Neuronal stem cell (in vitro differentiated cells): ENCODE measurements around the gene MYH9.
A peak's percentile ranks its signal among the peaks of the same experiment; 100 is the strongest.
"Not testable (repeated sequence)": the region's sequence is repeated elsewhere in the genome, so short reads cannot be mapped to it uniquely, and the experiment has no call there.

Experiments
- DNase-seq: peaks from one replicate; pipeline ENCODE4 v3.0.0-alpha.2; 2013; ENCODE audit warnings: low spot score
- H2AFZ ChIP-seq: one replicate; pipeline ENCODE4 v1.6.1; 2013; ENCODE audit warnings: mild to moderate bottlenecking, low read length, inconsistent platforms
- H2AK5ac ChIP-seq: 2 replicates; pipeline ENCODE4 v1.6.1; 2013; ENCODE audit warnings: low read depth, mild to moderate bottlenecking, inconsistent platforms, low read length, moderate library complexity, mixed read lengths
- H2BK120ac ChIP-seq: 2 replicates; pipeline ENCODE4 v1.6.1; 2013; ENCODE audit warnings: low read depth, mild to moderate bottlenecking, inconsistent platforms, low read length, moderate library complexity, mixed read lengths
- H2BK12ac ChIP-seq: one replicate; pipeline ENCODE4 v1.6.1; 2013; ENCODE audit warnings: low read length, inconsistent platforms
- H2BK15ac ChIP-seq: 2 replicates; pipeline ENCODE4 v1.6.1; 2013; ENCODE audit warnings: mild to moderate bottlenecking, low read length, inconsistent platforms, mixed read lengths
- H2BK5ac ChIP-seq: one replicate; pipeline ENCODE4 v1.6.1; 2013; ENCODE audit warnings: inconsistent platforms, mild to moderate bottlenecking, low read length, moderate library complexity
- H3K14ac ChIP-seq: one replicate; pipeline ENCODE4 v1.6.1; 2013; ENCODE audit warnings: low read length, inconsistent platforms
- H3K18ac ChIP-seq: 2 replicates; pipeline ENCODE4 v1.6.1; 2013; ENCODE audit warnings: low read length, inconsistent platforms
- H3K23ac ChIP-seq: 2 replicates; pipeline ENCODE4 v1.6.1; 2013; ENCODE audit warnings: low read depth, mild to moderate bottlenecking, mixed read lengths, low read length, inconsistent platforms; ENCODE audit not compliant: poor library complexity
- H3K27ac ChIP-seq: replicated peaks from 3 replicates; pipeline ENCODE4 v1.5.1; 2013; ENCODE audit warnings: low read length, inconsistent platforms
- H3K27me3 ChIP-seq, 3 experiments: 2 replicates each; pipeline ENCODE4 v1.6.1; 2013; ENCODE audit warnings: low read length in 3 of 3, mild to moderate bottlenecking in 2 of 3, inconsistent platforms in 1 of 3, low read depth in 1 of 3, mixed read lengths in 1 of 3, moderate library complexity in 1 of 3; ENCODE audit not compliant: control insufficient read depth in 3 of 3, insufficient read depth in 3 of 3
- H3K36me3 ChIP-seq, 2 donors: replicated peaks in 1 of 2; 2 replicates each; pipeline ENCODE4 v1.6.1; 2013; ENCODE audit warnings: low read length in 2 of 2; ENCODE audit not compliant: control insufficient read depth in 2 of 2, insufficient read depth in 2 of 2
- H3K4ac ChIP-seq: 2 replicates; pipeline ENCODE4 v1.6.1; 2013; ENCODE audit warnings: inconsistent platforms, mild to moderate bottlenecking, low read length, moderate library complexity
- H3K4me1 ChIP-seq, 2 donors: 1 replicate in 1 of 2; 2 replicates in 1 of 2; pipeline ENCODE4 v1.6.1; 2013; ENCODE audit warnings: low read length in 2 of 2, low read depth in 1 of 2; ENCODE audit not compliant: control insufficient read depth in 2 of 2, insufficient read depth in 1 of 2
- H3K4me2 ChIP-seq: one replicate; pipeline ENCODE4 v1.6.1; 2013; ENCODE audit warnings: mild to moderate bottlenecking, low read length, inconsistent platforms; ENCODE audit not compliant: insufficient read depth, poor library complexity, severe bottlenecking
- H3K4me3 ChIP-seq, 2 donors: 2 replicates each; pipeline ENCODE4 v1.5.1; 2013; ENCODE audit warnings: low read length in 2 of 2, mild to moderate bottlenecking in 2 of 2, inconsistent platforms in 1 of 2, moderate library complexity in 1 of 2
- H3K79me1 ChIP-seq: one replicate; pipeline ENCODE4 v1.6.1; 2013; ENCODE audit warnings: low read depth, mild to moderate bottlenecking, inconsistent platforms, low read length, moderate library complexity
- H3K9ac ChIP-seq: one replicate; pipeline ENCODE4 v1.6.1; 2013; ENCODE audit warnings: mild to moderate bottlenecking, low read depth, low read length, inconsistent platforms; ENCODE audit not compliant: poor library complexity
- H3K9me3 ChIP-seq, 2 donors: replicated peaks in 1 of 2; 2 replicates each; pipeline versions ENCODE3 to v1.6.1; 2013; ENCODE audit warnings: low read length in 2 of 2, mild to moderate bottlenecking in 2 of 2, inconsistent platforms in 1 of 2, low read depth in 1 of 2, mixed read lengths in 1 of 2, moderate library complexity in 1 of 2; ENCODE audit not compliant: control insufficient read depth in 2 of 2, insufficient read depth in 1 of 2
- H4K8ac ChIP-seq: one replicate; pipeline ENCODE4 v1.6.1; 2013; ENCODE audit warnings: low read depth, mild to moderate bottlenecking, inconsistent platforms, low read length, moderate library complexity
- H4K91ac ChIP-seq: one replicate; pipeline ENCODE4 v1.6.1; 2013; ENCODE audit warnings: low read length, low read depth, mild to moderate bottlenecking, inconsistent platforms; ENCODE audit not compliant: poor library complexity
- WGBS, 2 donors: extraction: QIAGEN DNeasy Blood & Tissue Kit; methylation state at CpG; one replicate each; pipeline ENCODE4 v1.1.7; 2013; ENCODE audit warnings: missing lambda C conversion rate in 2 of 2, mixed read lengths in 1 of 2; ENCODE audit not compliant: insufficient read length in 2 of 2, insufficient replicate concordance in 1 of 2; ENCODE audit errors: extremely low coverage in 2 of 2; 5-methylcytosine and 5-hydroxymethylcytosine counted together

The MYH9 gene

DNA sequence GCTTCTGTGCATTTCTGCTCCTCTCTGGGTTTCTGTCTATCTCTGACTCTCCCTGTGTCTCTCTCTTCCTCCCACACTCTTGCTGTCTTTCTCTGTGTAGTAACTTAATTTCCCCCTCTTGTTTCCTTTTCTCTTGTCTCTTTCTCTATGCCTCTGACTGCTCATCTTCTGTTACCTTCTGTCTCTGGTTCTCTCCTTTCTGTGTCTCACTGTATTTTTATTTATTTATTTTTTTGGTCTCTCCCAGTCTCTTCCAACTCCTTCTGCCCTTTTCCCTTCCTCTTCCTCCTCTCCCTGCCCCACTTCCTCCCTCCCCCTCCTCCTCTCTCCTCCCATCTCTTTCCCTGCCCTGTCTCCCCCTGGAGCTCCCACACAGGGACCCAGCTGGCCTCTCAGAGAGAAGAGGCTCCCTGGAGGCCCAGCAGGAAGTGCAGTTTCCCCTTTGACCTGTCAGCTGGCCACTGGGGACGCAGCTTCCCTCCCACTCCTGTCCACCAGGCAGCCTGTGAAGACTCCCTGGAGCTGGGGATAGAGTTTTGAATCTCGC, 38.3 kb upstream of the MYH9 start:
- Histone ChIP-seq H2BK5ac (peak overlapping the region; percentile 94), H2BK120ac (no peak overlapping the region), H2BK15ac (peak overlapping the region; percentile 88), H2AFZ (peak overlapping the region; percentile 92), H3K9ac (no peak overlapping the region), H3K18ac (peak overlapping the region; percentile 94), H3K27ac (peak overlapping the region; percentile 82), H2AK5ac (no peak overlapping the region), H3K4ac (peak overlapping the region; percentile 85), H3K36me3 (no peaks in the 10 kb centered on the region), H3K4me1 (peaks cover 12 to 13% of the 10 kb centered on the region in 2 donors), H3K4me3 (no peak overlapping the region), H4K91ac (no peak overlapping the region), H3K23ac (no peak overlapping the region), H3K79me1 (no peaks in the 10 kb centered on the region), H3K27me3 (no peaks in the 10 kb centered on the region), H4K8ac (no peak overlapping the region), H3K14ac (no peak overlapping the region), H2BK12ac (no peak overlapping the region), H3K9me3 (no peaks in the 10 kb centered on the region), H3K4me2 (peak overlapping the region; percentile 24)
- no CpG with 5 or more reads among the region's 2 CpGs for WGBS, 2 donors
- DNase-seq: no peak

DNA sequence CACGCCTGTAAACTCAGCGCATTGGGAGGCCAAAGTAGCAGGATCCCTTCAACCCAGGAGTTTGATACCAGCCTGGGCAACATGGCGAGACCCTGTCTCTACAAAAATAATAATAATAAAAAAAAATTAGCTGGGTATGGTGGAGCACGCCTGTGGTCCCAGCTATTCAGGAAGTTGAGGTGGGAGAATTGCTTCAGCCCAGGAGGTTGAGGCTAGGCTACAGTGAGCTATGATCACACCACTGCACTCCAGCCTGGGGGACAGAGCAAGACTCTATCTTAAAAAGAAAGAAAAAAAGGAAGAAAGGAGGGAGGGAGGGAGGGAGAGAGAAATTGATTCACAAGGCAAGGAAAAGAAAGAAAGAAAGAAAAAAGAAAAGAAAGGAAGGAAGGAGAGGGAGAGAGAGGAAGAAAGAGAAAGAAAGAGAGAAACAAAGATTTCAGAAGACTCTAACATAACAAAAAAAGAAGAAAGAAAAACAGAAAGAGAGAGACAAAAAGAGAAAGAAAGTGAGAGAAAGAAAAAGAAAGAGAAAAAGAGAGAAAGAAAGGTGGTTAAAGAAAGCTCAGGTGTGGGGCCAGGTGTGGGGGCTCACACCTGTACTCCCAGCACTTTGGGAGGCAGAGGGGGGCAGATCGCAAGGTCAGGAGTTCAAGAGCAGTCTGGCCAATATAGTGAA, 37.3 kb upstream of the MYH9 start:
- Histone ChIP-seq H3K4ac (no peak overlapping the region), H4K8ac (no peak overlapping the region), H3K14ac (no peak overlapping the region), H3K9ac (no peak overlapping the region), H2AK5ac (no peak overlapping the region), H2AFZ (no peak overlapping the region), H3K18ac (no peak overlapping the region), H3K27me3 (no peaks in the 10 kb centered on the region), H3K23ac (no peak overlapping the region), H3K36me3 (no peaks in the 10 kb centered on the region), H2BK12ac (no peak overlapping the region), H2BK120ac (no peak overlapping the region), H3K4me1 (peaks cover 10% of the 10 kb centered on the region in 2 donors), H3K9me3 (no peaks in the 10 kb centered on the region), H4K91ac (no peak overlapping the region), H2BK5ac (no peak overlapping the region), H3K4me3 (no peak overlapping the region), H2BK15ac (no peak overlapping the region), H3K4me2 (no peak overlapping the region), H3K79me1 (no peaks in the 10 kb centered on the region), H3K27ac (no peak overlapping the region)
- WGBS, 2 donors: no CpG with 5 or more reads among the region's 5 CpGs
- DNase-seq: no peak

DNA sequence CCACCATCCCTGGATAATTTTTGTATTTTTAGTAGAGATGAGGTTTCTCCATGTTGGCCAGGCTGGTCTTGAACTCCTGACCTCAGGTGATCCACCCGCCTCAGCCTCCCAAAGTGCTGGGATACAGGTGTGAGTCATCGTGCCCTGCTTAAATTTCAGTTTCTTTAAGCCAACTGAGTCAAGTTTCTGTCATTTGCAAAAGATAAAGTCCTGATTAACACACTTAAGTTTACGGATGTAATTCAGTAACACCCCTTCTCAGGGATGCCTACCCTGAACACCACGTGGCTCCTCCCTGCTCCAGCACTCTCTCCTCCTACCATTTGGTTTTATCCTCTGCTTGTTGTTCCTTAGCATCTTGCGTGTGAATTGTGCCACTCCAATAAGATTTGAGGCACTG, 36.7 kb upstream of the MYH9 start:
- not testable (repeated sequence) for H4K8ac ChIP-seq, H3K27ac ChIP-seq, H2AFZ ChIP-seq, H2BK5ac ChIP-seq, H4K91ac ChIP-seq, H2BK15ac ChIP-seq, H3K9me3 ChIP-seq, H3K18ac ChIP-seq, H3K4ac ChIP-seq, H3K4me2 ChIP-seq, DNase-seq, H3K4me3 ChIP-seq, H2BK12ac ChIP-seq, H3K9ac ChIP-seq, H3K27me3 ChIP-seq, H3K23ac ChIP-seq, H3K79me1 ChIP-seq, H2AK5ac ChIP-seq, H3K36me3 ChIP-seq, H2BK120ac ChIP-seq, H3K14ac ChIP-seq
- WGBS, 2 donors: no CpG with 5 or more reads among the region's 5 CpGs
- peaks cover 11 to 12% of the 10 kb centered on the region in 2 donors for H3K4me1 ChIP-seq

DNA sequence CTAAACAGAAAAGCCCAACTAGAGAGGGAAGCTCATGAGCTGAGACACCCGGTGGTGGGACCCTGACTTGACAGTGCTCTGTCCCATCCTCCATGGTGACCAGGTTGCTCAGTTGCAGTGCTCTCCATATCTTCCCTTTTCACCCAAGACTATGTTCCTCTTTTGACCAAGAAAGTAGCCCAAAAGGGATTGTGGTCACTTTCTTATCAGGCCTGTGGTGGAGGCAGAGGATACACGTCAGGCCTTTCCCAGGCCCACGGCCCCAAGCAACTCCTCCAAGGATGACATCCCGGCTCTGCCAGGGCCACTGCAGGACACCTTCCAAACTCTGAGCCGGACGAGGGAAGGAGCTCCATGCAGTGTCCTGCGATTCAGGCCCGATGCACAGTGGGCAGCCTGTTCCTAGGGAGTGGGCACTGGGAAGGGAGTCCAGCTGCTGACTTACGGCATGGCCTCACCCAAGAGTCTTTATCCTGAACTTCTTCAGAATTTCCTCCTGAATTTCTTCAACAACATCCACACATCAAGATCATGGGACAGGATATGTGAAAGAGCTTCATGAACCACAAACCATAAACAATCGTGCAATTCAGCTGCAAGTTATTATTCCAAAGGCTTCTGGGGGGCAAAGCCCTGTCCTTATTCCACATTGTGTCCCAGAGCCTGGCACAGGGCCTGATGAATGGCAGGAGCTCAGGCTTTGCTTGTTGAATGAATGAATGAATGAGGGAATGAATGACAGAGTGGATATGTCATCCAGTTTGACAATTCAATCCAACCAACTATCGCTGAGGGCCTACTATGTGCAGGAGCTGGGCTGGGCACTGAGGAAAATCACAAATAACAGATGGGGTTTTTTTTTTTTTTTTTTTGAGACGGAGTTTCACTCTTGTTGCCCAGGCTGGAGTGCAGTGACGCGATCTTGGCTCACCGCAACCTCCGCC, 36.0 kb upstream of the MYH9 start:
- Histone ChIP-seq H3K79me1 (no peaks in the 10 kb centered on the region), H2BK120ac (no peak overlapping the region), H3K36me3 (no peaks in the 10 kb centered on the region), H2BK12ac (no peak overlapping the region), H3K23ac (no peak overlapping the region), H4K91ac (no peak overlapping the region), H3K4me2 (no peak overlapping the region), H3K14ac (no peak overlapping the region), H3K9ac (peak overlapping the region; percentile 1), H3K27ac (no peak overlapping the region), H3K4me3 (no peak overlapping the region), H3K27me3 (no peaks in the 10 kb centered on the region), H2BK5ac (peak overlapping the region; percentile 26), H3K4ac (no peak overlapping the region), H4K8ac (no peak overlapping the region), H3K4me1 (peaks cover 15 to 18% of the 10 kb centered on the region in 2 donors), H3K18ac (no peak overlapping the region), H3K9me3 (no peaks in the 10 kb centered on the region), H2BK15ac (no peak overlapping the region), H2AK5ac (peak overlapping the region; percentile 33), H2AFZ (no peak overlapping the region)
- no peak for DNase-seq
- WGBS, 2 donors: no CpG with 5 or more reads among the region's 16 CpGs
